Cerebellar cortex (tissue), 1 donor: ENCODE measurements around the gene CSMD2.
A peak's percentile ranks its signal among the peaks of the same experiment; 100 is the strongest.

Experiments
- DNase-seq: peaks from one replicate; pipeline ENCODE4 v3.0.0-alpha.2; 2015; ENCODE audit warnings: low spot score

Gene CSMD2

DNA sequence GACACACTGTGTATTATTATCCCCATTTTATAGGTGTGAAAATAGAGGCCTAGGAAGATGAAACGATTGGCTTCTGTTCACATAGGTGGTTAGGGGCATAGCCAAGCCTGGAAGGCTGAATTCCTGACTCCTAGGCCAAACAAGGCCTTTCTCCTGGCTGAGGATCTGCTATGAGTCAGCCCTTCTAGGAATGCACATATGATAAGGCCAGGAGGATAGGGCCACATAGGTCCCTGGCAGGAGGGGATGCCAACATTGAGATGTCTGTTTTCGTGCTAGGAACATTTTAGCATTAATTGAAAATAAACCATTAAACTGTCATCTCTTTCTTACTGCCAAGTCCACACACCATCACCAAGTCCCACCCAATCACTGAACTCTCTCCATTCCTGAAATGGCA lies 9.2 kb downstream of the CSMD2 start:
- no peak for DNase-seq

DNA sequence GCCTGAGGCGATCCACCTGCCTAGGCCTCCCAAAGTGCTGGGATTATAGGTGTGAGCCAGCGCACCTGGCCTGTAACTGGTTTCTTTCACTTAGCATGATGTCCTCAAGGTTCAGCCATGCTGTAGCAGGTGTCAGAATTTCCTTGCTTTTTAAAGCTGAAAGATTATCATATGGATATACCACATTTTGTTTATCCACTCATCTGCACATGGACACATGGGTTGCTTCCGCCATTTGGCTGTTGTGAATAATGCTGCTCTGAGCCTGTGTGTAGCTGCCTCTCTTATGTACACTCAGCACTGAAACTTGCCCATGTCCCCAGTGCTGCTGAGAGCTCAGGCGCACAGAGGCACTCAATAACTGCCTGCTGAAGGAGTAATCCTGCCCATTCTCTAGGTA lies 11.8 kb downstream of the CSMD2 start:
- DNase-seq: no peak

DNA sequence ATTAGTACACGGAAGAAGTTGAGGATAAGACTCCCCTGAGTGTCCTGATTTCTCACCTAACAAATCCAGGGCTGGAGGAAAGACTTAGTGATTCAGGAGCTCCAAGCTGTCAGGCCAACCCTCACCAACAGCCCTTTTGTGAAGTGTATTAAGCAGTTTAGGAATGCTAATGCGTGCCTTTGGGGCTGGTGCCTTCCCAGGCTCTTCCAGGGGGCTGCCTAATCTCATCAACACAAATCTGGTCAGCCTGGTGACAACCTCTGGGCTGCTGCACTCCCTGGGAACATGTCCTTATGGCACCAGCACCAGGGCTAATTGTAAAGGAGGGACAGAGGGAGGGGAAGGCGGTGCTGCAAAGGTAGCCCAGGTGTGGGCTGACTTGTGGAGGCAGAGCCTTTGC lies 15.5 kb downstream of the CSMD2 start:
- DNase-seq: no peak

GRCh38 chr1:34147301-34147700 lies 17.7 kb downstream of the CSMD2 start:
- DNase-seq: peak; percentile 29

GRCh38 chr1:34144766-34145165 lies 20.3 kb downstream of the CSMD2 start:
- no peak for DNase-seq

DNA sequence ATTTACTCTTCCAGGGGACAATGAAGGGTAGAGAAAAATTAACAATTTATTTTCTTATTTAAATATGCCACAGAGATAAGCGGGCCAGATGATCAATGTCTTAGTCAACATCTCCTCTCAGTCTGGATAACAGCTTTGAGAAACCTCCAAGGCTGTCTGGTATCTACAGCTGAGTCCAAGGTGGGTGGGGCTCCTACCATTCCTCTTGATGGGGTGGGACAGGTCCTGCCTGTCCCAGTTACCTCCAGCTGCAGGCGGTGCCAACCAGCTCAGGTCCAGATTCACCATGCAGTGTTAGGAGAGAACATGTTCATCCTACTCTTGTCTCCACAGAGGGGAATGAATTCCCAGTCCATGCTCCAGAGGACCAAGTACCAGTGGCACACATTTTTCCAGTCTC lies 21.1 kb downstream of the CSMD2 start:
- DNase-seq: no peak

GRCh38 chr1:34140011-34140676 lies 24.9 kb downstream of the CSMD2 start:
- DNase-seq: peak; percentile 25

DNA sequence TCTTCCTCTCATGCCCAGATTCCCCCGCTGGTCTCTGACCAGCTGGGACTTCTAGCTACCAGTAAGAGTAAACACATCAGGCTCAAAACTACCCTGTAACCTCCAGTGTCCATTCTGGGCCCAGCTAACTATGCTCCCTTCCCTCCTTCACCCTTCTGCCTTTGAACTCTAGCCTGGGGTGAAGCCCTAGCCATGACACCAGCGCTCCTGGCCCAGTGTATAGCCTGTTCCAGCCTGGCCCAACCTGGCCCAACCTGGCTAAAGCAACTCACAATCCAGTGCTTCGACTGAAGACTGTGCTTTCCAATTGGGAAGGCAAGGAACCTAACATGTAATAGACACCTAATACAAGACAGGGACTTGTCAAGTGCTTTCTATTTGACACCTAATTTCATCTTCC lies 27.6 kb downstream of the CSMD2 start:
- no peak for DNase-seq

- DNase-seq: no peak
Measured at GRCh38 chr1:34132161-34132420, 32.9 kb downstream of the CSMD2 start.

DNA sequence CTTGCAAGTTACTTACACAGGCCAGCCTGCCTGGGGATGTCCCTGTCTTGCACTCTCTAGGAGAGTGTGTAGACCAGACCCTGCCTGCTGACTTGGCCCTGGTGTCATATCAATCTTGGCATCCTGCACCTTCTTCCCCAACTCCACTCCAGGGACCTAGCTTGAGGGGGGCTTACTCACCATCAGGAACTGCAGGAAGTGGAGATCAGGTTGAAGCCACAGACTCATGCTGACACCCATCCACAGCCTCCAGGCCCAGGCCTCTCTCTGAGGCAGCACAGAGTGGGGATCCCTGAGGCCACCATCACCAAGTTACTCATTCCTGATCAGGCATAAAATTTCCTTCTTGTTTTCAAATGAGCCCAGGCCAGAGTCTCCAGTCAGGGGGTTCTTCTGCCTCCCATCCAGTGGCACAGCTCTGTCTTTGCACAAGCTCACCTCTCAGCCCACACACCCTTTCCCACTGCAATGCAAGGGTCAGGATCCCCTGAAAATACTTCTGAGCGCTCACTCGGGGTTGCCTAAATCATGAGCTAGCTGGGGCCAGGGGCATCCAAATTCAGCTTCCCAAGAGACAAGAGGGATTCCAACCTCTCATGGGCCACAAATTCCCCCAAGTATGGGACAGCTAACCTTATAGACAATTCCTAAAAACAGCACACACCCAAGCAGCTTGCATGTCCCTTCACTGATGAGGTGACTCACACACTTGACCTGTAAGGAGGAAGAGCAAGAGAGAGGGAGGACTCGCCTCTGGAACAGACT lies 33.5 kb downstream of the CSMD2 start:
- DNase-seq: no peak

- DNase-seq: no peak
Measured at GRCh38 chr1:34130306-34130705, 34.7 kb downstream of the CSMD2 start.

- DNase-seq: peak; percentile 3
Measured at GRCh38 chr1:34129630-34130029, 35.4 kb downstream of the CSMD2 start.

DNA sequence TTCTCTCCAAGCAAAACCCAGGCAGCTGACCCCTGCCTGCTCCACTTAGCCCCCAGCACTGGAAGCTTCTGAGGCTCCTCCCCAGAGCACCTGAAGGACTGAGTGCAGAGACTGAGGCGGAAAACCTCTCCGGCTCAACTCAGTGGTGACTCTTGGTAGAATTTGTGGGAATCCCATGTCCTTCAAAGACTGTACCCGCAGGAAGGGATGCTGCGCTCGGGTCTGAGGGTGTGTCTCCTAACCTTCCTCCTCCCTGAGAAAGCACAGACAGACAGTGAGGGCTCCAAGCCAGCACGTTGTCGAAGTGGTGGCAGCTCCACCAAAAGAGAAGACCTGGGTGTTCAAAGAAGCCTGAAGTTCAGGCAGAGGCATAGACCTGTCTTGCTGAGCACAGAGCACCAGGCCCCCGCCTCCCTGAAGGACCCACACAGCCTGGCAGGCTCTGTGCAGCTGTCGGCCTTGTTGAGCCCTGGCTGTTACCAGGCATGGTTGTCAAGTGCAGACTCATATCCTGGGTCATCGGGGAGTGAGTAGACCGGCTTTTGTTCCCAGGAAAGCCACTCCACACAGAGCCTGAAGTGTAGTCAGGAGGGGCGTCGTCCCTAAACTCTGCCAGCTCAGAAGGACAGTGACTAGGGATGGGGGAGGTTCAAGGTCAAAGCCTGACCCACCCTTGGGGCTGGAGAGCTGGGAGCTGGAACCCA lies 36.7 kb downstream of the CSMD2 start:
- DNase-seq: no peak

DNA sequence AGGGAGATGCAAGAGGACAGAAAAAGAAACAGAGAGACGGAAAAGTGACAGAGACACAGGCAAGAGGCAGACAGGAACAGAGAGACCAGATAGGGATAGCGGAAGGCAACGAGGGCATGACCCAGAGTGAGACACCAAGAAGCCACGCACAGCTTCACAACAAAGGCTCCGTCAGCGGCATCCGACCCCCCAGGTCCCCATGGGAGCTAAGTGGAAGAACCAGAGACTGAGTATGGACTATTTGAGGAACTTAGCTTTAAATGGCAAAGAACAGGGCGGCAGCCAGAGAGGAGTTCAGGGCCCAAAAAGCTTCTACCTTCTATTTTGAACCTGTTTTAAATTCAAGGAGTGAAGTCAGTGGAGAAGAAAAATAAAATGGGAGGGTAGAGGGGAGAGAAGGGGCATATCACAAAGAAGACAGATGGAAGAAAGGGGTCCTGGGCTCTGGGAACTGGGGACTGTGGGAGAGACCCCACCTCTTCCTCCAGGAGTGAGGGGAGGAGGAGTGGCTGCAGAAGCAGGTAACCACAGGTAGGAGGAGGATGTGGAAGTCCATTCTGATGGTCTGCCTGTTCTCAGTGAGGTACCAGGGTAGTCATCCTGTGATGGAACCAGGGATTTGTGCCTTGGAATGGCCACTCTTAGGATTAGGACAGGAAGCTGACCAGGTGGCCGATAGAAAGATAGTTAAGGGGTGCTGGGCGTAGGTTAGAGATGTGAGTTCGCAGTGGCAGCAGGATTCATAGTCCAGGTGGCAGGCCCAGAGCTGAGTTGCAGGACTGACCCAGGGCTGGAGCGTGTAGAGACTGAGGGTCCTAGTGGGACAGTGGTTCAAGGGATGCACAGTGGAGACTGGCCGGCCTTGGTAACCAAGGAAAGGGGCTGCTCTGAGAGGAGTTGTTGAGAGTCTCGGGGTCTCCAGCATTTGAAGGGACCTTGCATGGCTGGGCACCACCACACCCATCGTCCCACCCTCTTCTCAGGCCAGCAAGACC lies 37.7 kb downstream of the CSMD2 start:
- no peak for DNase-seq

DNA sequence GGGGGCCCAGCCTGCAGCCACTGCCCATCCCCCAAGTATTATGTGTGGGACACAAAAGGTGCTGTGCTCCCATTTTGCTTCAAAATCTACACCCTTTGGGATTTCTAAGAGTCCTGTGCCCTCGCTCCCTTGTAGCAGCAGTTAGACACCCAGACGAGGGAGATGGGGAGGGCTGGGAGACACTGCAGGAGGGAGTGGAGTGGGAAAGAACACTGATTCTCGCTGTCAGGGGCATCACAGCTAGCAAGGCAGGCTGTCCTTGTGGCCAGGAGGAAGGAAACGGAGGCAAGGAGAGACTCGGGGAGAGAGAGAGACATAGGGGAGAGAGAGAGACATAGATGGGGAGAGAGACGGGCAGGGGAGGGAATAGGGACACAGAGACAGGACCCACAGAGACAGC lies 38.5 kb downstream of the CSMD2 start:
- no peak for DNase-seq

- DNase-seq: no peak
Measured at GRCh38 chr1:34125721-34126380, 39.2 kb downstream of the CSMD2 start.

GRCh38 chr1:34122080-34122932 lies 42.7 kb downstream of the CSMD2 start:
- no peak for DNase-seq

DNA sequence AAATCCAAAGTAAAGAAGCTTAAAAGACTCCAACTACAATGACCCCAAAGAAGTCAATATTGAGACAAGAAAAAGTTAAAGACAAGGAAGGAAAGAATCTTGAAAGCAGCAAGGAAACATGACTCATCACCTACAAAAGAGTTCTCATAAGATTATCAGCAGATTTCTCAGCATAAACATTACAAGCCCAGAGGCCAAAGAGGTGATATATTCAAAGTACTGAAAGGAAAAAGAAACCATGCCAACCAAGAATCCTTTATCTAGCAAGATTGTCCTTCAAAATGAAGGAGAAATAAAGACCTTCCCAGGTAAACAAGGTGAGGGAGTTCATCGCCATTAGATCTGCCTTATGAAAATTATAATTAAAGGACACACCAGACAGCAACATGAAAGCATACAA lies 49.8 kb downstream of the CSMD2 start:
- no peak for DNase-seq

DNA sequence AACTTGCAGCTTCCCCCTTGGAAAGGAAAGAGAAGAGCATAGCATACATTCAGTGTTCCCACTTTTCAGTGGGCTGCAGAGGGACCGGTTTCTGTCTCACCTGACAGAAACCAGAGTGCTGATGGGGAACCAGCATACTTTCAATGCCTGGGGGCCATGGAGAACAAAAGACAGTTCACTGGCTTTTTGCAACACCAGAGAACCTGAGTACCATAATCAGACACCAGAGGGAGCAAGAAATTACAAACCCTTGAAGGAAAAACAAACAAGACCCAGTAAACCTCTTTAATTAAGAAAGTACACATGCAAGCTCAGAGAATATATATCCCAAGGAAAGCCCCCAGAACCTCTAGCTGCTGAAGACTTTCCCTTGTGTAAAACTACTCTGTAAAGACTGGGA lies 51.1 kb downstream of the CSMD2 start:
- no peak for DNase-seq

GRCh38 chr1:34113362-34113761 lies 51.7 kb downstream of the CSMD2 start:
- no peak for DNase-seq

- no peak for DNase-seq
Measured at GRCh38 chr1:34108711-34109110, 56.3 kb downstream of the CSMD2 start.
